ENCODE measurements around the gene FRMD1. TPM values are rescaled to one million over a fixed set of nuclear protein-coding genes. Genes with fewer than 3 reads are reported as not detected.
A peak's percentile ranks its signal among the peaks of the same experiment; 100 is the strongest.

The FRMD1 gene
- total RNA-seq, 3 donors from 2014 or later: 0.29 to 0.96 (median 0.66) TPM

DNA sequence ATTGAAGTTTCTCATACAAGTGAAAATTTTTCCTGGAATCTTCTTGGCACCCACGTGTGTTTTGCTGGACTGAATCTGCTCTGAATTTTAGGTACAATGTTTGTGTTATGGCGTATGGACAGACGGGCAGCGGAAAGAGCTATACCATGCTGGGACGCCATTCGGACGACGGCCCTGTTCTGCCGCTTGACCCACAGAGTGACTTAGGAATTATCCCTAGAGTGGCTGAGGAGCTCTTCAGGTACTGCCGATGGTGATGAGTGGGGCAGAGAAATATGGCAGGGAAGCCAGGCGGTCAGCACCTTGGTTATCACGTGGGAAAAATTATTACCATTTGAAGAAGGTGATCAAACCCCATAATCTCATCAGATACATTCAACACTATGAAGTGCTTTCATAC is 45.2 kb downstream of the FRMD1 start:
- Histone ChIP-seq H3K36me3 (no peaks in the 10 kb centered on the region), H3K4me1 (no peaks in the 10 kb centered on the region), H3K4me3 (no peak overlapping the region), H3K27ac (no peak overlapping the region), H3K27me3 (no peaks in the 10 kb centered on the region), H3K9me3 (peaks cover 0 to 2% of the 10 kb centered on the region in 2 donors)
- TF ChIP-seq POLR2AphosphoS5 (IDR thresholded peaks at IDR 0.05) (no peak), POLR2A (IDR thresholded peaks at IDR 0.05) (no peak)
- TF ChIP-seq, protein P1, sequence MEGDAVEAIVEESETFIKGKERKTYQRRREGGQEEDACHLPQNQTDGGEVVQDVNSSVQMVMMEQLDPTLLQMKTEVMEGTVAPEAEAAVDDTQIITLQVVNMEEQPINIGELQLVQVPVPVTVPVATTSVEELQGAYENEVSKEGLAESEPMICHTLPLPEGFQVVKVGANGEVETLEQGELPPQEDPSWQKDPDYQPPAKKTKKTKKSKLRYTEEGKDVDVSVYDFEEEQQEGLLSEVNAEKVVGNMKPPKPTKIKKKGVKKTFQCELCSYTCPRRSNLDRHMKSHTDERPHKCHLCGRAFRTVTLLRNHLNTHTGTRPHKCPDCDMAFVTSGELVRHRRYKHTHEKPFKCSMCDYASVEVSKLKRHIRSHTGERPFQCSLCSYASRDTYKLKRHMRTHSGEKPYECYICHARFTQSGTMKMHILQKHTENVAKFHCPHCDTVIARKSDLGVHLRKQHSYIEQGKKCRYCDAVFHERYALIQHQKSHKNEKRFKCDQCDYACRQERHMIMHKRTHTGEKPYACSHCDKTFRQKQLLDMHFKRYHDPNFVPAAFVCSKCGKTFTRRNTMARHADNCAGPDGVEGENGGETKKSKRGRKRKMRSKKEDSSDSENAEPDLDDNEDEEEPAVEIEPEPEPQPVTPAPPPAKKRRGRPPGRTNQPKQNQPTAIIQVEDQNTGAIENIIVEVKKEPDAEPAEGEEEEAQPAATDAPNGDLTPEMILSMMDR (IDR thresholded peaks at IDR 0.05): no peak
- no peak for DNase-seq (ENCODE audit: low spot score in 2 of 2)
- intact Hi-C loops (cut with DNase I; ENCODE audit: low total_unique reads): no loop called here

DNA sequence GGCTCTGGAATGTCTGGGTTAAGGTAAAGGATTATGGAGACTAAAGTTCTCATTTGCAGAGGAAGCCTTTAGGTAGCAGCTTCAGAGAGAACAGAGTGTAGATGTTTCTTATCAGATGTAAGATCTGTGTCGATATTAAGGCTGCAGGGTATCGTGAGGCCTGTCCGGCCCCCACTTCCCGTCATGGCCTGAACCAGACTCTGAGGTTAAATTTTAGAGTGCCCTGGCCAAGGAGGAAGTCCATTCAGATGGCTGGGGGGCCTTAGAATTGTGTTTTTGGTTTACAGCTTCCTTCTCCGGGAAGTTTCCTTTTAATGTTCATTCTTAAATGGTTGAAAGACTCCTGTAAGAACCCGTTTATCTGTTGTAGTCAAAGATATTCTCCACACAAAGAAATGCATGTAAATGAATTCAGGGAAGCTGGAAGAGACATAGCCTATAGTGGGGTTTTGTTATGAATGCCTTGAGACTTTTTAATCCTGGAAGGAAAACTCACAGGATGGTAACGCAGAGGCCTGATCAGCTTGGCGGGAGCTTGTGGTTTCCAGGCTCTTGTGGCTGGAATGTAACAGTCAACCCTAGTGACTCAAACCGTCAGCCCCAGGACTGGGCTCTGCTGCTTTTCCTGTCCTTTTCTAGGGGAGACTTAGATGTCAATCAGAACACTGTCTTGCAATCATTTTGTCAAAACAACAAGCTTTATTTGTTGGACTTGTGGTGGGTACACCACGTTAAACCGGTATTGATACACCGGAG is 46.8 kb downstream of the FRMD1 start:
- intact Hi-C loops (cut with DNase I; ENCODE audit: low total_unique reads): no loop called here
- peak overlapping the region; percentile 60 to 76 for H3K27ac ChIP-seq
- DNase-seq (ENCODE audit: low spot score in 2 of 2): peak in 1 of 2 donors; percentile 16

DNA sequence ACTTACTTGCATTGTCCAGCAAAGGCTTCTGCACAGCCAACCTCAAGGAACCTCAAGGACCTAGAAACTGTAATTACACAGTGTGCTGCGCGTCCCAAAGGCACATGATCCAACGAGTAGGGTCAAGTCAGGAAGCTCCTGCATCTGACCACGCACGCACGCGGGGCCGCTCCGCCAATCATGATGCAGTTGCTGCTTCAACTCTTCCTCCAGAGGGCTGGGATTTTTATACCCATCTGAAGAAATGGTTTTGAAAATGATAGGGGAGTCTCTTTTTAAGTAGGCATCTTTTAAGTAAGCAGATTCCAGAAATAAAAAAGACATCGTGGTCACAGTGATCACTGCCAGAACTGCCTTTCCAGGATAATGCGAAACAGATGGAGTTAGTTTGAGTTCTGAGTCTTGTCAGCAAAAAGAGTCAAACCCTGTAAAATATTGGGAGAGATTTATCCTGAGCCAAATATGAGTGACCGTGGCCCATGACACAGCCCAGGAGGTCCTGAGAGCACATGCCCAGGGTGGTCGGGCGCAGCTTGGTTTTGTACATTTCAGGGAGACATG is 47.5 kb downstream of the FRMD1 start:
- no peak overlapping the region for H3K4me3 ChIP-seq
- no peaks in the 10 kb centered on the region for H3K27me3 ChIP-seq
- intact Hi-C loops (cut with DNase I; ENCODE audit: low total_unique reads): no loop called here
- H3K27ac ChIP-seq: peak overlapping the region; percentile 60 to 76
- DNase-seq (ENCODE audit: low spot score in 2 of 2): peak in 1 of 2 donors; percentile 18
- H3K9me3 ChIP-seq: no peaks in the 10 kb centered on the region
- H3K4me1 ChIP-seq: no peaks in the 10 kb centered on the region
- no peaks in the 10 kb centered on the region for H3K36me3 ChIP-seq
- TF ChIP-seq, protein P1 (IDR thresholded peaks at IDR 0.05): no peak
- peak in 1 of 3 donors; percentile 11 for TF ChIP-seq POLR2AphosphoS5 (IDR thresholded peaks at IDR 0.05)
- no peak for TF ChIP-seq POLR2A (IDR thresholded peaks at IDR 0.05)

More for the DNA sequence above, 46.8 kb downstream of the FRMD1 start:
- TF ChIP-seq POLR2AphosphoS5 (IDR thresholded peaks at IDR 0.05) (no peak), POLR2A (IDR thresholded peaks at IDR 0.05) (no peak)
- TF ChIP-seq, protein P1 (IDR thresholded peaks at IDR 0.05): no peak
- H3K4me1 ChIP-seq: no peaks in the 10 kb centered on the region
- H3K4me3 ChIP-seq: no peak overlapping the region
- no peaks in the 10 kb centered on the region for H3K27me3 ChIP-seq
- H3K36me3 ChIP-seq: no peaks in the 10 kb centered on the region
- H3K9me3 ChIP-seq: no peaks in the 10 kb centered on the region

DNA sequence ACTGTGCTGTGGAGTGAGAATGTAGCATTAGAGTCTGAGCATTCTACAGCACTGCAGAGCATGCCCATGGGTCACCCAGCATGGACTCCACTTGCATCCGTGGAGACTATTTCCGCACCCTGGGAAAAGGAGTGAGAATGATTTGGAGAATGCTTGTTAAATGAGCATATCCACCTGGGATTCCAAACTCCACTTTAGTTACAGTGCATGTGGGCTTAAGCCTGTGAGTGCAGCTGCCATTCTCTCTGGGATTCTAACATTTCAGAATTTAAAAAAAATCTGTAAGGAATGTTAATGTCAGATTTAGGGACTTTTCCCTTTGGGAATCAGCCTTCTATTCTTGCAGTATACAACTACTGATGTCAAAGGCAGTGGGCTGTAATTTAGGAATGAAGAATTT is 48.1 kb downstream of the FRMD1 start:
- Histone ChIP-seq H3K4me1 (no peaks in the 10 kb centered on the region), H3K36me3 (no peaks in the 10 kb centered on the region), H3K4me3 (no peak overlapping the region), H3K27ac (no peak overlapping the region), H3K27me3 (no peaks in the 10 kb centered on the region), H3K9me3 (no peaks in the 10 kb centered on the region)
- no peak for TF ChIP-seq POLR2AphosphoS5 (IDR thresholded peaks at IDR 0.05)
- TF ChIP-seq, protein P1 (IDR thresholded peaks at IDR 0.05): no peak
- TF ChIP-seq POLR2A (IDR thresholded peaks at IDR 0.05): no peak
- DNase-seq (ENCODE audit: low spot score in 2 of 2): no peak
- intact Hi-C loops (cut with DNase I; ENCODE audit: low total_unique reads): no loop called here

DNA sequence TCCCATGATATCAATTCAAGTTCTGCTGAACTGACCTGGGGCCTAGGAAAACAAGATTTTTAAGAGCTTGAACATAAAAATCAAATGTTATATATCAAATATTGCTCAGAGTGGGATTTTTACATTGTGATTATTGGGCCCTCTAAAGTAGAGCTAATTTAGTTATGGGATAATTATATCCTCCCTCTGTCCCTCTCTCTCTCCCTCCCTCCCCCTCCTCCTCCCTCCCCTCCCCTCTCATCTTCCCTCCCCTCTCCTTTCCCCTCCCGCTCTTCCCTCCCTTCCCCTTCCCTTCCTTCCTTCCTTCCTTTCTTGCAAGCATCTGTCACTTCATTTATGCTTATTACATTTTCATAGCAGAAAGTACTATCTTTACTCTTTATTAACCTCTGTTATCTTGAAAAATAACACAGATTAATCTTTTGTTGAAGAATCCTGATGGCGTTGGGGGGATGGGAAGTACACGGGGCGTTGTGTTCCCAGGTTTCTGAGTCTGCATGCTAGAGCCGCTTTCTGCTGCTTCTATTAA is 48.7 kb downstream of the FRMD1 start:
- no peaks in the 10 kb centered on the region for H3K9me3 ChIP-seq
- TF ChIP-seq, protein P1 (IDR thresholded peaks at IDR 0.05): no peak
- no peaks in the 10 kb centered on the region for H3K36me3 ChIP-seq
- DNase-seq (ENCODE audit: low spot score in 2 of 2): peak in 1 of 2 donors; percentile 8
- intact Hi-C loops (cut with DNase I; ENCODE audit: low total_unique reads): no loop called here
- H3K4me1 ChIP-seq: no peaks in the 10 kb centered on the region
- H3K4me3 ChIP-seq: no peak overlapping the region
- peak overlapping the region in 1 of 2 donors; percentile 43 for H3K27ac ChIP-seq
- H3K27me3 ChIP-seq: no peaks in the 10 kb centered on the region
